HG03354 (cell line): ENCODE results near the gene DCTN4.
A peak's percentile ranks its signal among the peaks of the same experiment; 100 is the strongest.
"Not testable (repeated sequence)": the region's sequence is repeated elsewhere in the genome, so short reads cannot be mapped to it uniquely, and the experiment has no call there.

ENCODE experiments used
- ATAC-seq: cut with Tn5 transposase; IDR thresholded peaks from one replicate; pipeline ENCODE4 v1.9.1; 2021; ENCODE audit warnings: mild to moderate bottlenecking; ENCODE audit not compliant: unreplicated experiment, poor library complexity, severe bottlenecking

Gene DCTN4

GRCh38 chr5:150750469-150750868 lies 8.3 kb downstream of the DCTN4 start:
- no peak for ATAC-seq

DNA sequence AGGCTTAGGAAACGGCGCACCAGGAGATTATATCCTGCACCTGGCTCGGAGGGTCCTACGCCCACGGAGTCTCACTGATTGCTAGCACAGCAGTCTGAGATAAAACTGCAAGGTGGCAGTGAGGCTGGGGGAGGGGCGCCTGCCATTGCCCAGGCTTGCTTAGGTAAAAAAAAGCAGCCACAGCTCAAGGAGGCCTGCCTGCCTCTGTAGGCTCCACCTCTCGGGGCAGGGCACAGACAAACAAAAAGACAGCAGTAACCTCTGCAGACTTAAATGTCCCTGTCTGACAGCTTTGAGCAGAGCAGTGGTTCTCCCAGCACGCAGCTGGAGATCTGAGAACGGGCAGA lies 15.7 kb downstream of the DCTN4 start:
- not testable (repeated sequence) for ATAC-seq

- ATAC-seq = not testable (repeated sequence)
Observed at GRCh38 chr5:150742455-150743141, 16.2 kb downstream of the DCTN4 start.

DNA sequence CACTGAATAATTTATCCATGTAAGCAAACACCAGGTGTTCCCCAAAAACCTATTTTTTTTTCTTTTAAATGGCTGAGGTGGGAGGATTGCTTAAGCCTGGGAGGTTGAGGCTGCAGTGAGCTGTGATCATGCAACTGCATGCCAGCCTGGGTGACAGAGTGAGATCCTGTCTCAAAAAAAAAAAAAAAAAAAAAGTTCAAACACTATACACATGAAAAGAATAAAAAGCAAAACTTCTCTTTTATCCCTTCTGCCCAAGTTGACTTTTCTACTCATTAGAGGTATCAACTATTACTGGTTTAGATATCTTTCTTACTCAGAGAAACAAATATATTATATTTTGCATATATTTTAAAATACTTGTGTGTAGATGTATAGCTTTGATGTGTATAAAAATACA lies 17.8 kb downstream of the DCTN4 start:
- no peak for ATAC-seq

- no peak for ATAC-seq
Observed at GRCh38 chr5:150738862-150739261, 20.0 kb downstream of the DCTN4 start.

- peak; percentile 70 for ATAC-seq
Observed at GRCh38 chr5:150734579-150735384, 24.0 kb downstream of the DCTN4 start.

- no peak for ATAC-seq
Observed at GRCh38 chr5:150731669-150732242, 27.1 kb downstream of the DCTN4 start.

DNA sequence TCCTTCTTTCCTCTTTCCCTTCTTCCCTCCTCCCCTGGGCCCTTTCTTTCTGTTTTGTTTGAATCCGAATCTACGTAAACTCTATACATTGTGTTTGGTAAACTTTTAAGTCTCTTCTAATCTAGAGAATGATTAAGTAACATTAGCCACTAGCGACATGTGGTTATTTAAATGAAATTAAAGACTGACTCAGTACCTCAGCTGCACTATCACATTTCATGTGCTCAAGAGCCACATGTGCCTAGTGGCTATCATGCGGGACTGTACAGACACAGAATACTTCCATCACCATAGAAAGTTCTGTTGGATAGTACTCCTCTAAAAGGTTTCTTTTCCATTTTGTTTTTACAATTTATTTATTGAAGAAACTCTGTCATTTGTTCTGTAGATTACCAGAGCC lies 29.0 kb downstream of the DCTN4 start:
- ATAC-seq = no peak

DNA sequence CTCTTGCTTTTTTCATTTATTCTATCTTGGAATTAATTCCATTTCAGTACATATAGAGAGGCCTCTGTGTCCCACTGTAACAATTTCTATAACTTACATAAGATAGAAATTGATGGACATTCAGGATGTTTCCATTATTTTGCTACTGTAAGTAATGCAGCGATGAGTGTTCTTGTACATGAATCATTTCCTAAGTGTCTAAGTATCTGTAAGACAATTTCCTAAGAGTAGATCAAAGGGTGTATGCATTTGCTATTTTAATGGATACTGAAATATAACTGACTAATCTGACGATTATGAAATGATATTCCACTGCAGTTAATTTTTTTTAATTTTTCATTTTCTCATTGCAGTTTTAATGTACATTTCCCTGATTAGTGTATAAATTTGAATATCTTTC lies 35.0 kb downstream of the DCTN4 start:
- ATAC-seq = no peak

GRCh38 chr5:150710165-150710564 lies 48.7 kb downstream of the DCTN4 start:
- no peak for ATAC-seq

DNA sequence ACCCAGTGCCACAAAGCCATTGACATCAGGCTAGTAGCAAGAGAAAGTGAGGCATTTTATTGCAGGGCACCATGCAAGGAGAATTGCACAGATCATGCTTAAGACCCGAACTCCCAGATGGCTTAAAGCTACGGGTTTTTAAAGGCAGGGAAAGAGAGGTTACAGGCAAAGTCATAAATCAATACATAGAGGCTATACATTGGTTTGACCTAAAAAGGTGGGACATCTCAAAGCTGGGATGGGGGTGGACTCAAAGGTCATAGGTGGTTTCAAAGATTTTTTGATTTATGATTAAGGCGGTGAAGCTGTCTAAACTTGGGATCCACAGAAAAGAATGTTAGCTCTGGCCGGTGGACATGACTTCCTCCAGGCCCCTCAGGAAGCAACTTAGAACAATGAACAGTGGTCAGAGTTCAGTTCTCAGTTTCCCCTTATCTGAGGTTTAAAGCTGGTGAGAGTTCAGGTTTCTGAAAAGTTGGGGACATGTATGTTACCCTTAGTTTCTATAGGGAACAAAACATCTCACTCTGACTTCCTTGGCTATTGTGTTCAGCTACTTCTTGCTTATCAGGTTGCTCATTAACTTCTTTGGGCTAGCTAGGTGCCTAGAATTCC lies 51.9 kb downstream of the DCTN4 start:
- no peak for ATAC-seq

DNA sequence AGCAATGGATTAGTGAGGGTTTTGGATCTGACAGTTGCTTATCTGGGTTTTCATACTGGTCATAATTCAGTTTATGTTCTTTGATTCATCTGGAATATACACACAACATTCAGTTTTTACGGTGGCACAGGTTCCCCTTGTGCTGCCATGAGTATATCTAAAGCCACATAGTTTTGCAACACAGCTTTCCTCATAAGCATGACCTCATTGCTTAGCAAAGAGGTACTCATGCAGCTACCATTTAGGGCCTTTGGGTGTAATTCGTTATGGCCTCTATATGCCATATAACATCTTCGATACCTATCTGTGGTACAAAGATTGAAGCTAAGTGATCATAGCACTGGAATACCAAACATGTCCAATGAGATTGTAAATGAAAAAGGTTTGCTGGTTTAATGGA lies 55.1 kb downstream of the DCTN4 start:
- ATAC-seq = no peak

- ATAC-seq = peak; percentile 98
Observed at GRCh38 chr5:150700594-150701377, 58.0 kb downstream of the DCTN4 start, which contains the start of gene RBM22. Gene RBM22, minus strand, starts transcription at chr5:150701062. Its CDS starts 77 bp downstream, at chr5:150700985.

GRCh38 chr5:150700246-150700593 lies 58.6 kb downstream of the DCTN4 start:
- ATAC-seq = peak; percentile 15

DNA sequence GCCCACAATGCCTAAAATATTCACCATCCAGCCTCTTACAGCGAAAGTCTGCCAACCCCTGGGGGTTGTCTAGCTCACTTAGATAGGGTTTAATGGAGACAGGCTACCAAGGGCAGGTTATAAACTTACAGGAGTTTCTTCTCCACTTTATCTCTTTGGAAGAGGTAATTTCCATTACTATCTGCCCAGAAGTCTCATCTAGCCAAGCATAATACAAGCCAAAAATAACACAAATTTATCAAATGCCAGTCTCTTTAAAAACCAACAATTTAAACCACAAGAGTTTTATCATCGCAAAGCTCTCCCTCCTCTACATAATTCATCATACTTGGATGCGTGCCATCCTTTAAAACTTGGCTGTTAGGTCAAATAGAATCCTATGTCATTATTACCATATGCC lies 64.2 kb downstream of the DCTN4 start:
- ATAC-seq = no peak

GRCh38 chr5:150692276-150692675 lies 66.5 kb downstream of the DCTN4 start:
- no peak for ATAC-seq

DNA sequence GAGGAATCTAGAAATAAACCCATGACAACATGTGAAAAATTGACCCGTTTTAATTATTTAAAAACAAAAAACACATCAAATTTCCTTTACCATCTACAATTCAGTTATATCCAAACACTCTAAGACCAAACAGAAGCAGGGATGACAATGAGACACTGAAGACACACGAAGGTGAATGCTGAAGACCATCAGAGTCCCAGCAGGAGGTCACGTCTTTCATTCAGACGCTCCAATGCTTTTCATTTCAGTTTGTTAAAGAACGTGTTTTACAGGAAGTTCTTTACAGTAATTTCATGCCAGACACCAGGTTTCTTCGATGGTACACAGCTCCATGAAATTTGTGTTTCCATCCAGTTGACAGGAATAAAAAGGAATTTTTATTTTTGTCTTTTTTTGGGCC lies 68.1 kb downstream of the DCTN4 start:
- no peak for ATAC-seq

DNA sequence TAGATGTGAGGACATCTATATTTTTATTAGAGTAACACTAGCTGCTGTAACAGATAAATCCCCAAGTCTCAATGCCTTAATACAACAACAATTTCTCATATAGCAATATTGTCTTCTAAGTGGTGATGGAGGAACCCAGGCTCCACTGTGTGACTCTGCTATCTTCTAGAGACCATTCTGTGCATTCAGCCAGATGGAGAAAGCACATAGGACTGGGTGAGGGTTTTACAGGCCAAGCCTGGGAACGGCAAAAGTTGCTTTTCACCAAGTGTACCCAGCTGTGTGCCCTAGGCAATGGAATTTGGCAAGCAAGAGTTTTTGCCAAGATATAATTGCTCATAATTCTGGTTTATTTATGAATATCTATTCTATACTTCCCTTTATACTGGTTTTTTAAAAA lies 69.7 kb downstream of the DCTN4 start:
- no peak for ATAC-seq

DNA sequence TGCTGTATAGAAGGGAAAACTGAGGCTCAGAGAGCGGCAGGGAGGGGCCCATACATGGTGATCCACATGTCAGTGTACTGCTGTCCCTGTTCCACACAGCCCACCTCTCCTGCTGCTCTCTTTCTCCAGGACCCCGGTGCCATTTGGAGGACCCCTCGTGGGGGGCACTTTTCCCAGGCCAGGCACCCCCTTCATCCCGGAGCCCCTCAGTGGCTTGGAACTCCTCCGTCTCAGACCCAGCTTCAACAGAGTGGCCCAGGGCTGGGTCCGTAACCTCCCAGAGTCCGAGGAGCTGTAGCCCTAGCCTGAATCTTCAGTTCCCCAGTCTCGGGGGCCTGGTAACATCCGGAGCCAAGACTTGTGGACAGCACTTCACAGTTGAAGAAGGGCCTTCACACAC lies 82.2 kb downstream of the DCTN4 start:
- no peak for ATAC-seq

GRCh38 chr5:150675069-150675468 lies 83.7 kb downstream of the DCTN4 start:
- no peak for ATAC-seq
